Fibroblast of pulmonary artery (primary cell): ENCODE data around the gene NAT14.

ENCODE experiments used
- DNase-seq: peaks from one replicate; pipeline ENCODE4 v3.0.0-alpha.2; 2010; ENCODE audit warnings: low read depth
- H3K4me3 ChIP-seq: replicated peaks from 2 replicates; pipeline ENCODE4 v1.5.1; 2011; ENCODE audit warnings: low read depth, mild to moderate bottlenecking, control low read depth, low read length, moderate library complexity
- CTCF ChIP-seq: IDR thresholded peaks from 2 replicates; pipeline ENCODE4 v1.5.1; 2011; ENCODE audit warnings: mild to moderate bottlenecking, control low read depth, low read length, inconsistent platforms; ENCODE audit errors: missing control alignments

The NAT14 gene

GRCh38 chr19:55478364-55478763, 6.6 kb upstream of the NAT14 start:
- no peak overlapping the region for H3K4me3 ChIP-seq
- TF ChIP-seq CTCF, result no peak
- no peak for DNase-seq

- no peak for TF ChIP-seq CTCF
- DNase-seq, result no peak
- no peak overlapping the region for H3K4me3 ChIP-seq
Measured at GRCh38 chr19:55479045-55479444, 5.9 kb upstream of the NAT14 start.

- TF ChIP-seq CTCF, result no peak
- DNase-seq, result no peak
- H3K4me3 ChIP-seq, result no peak overlapping the region
Measured at GRCh38 chr19:55479451-55480230, 5.3 kb upstream of the NAT14 start.

- no peak for TF ChIP-seq CTCF
- no peak overlapping the region for H3K4me3 ChIP-seq
- no peak for DNase-seq
Measured at GRCh38 chr19:55481148-55481793, 3.7 kb upstream of the NAT14 start.

GRCh38 chr19:55481794-55482155, 3.2 kb upstream of the NAT14 start:
- H3K4me3 ChIP-seq, result no peak overlapping the region
- no peak for DNase-seq
- TF ChIP-seq CTCF, result no peak

- H3K4me3 ChIP-seq, result no peak overlapping the region
- DNase-seq, result no peak
- no peak for TF ChIP-seq CTCF
Measured at GRCh38 chr19:55482156-55482961, 2.6 kb upstream of the NAT14 start.
